ENCODE data around the gene DMRTC2.
A peak's percentile ranks its signal among the peaks of the same experiment; 100 is the strongest.

GRCh38 chr19:41882568-41883462, 38.0 kb downstream of the DMRTC2 start, which contains the start of gene ARHGEF1:
- peak; percentile 47 for TF ChIP-seq TAF1 (IDR thresholded peaks at IDR 0.05; ENCODE audit: control insufficient read depth, extremely low read depth, insufficient read depth, low read length, severe bottlenecking)
- no peak for TF ChIP-seq ZHX1 (conservative IDR thresholded peaks at IDR 0.05; ENCODE audit: low read length)
